HG02798 (cell line): ENCODE results near the gene CBR3.

Experiments
- ATAC-seq: cut with Tn5 transposase; IDR thresholded peaks from one replicate; pipeline ENCODE4 v1.9.1; 2021; ENCODE audit warnings: mild to moderate bottlenecking; ENCODE audit not compliant: unreplicated experiment, poor library complexity

CBR3 gene

GRCh38 chr21:36149788-36150711 is 15.2 kb downstream of the CBR3 start:
- no peak for ATAC-seq

DNA sequence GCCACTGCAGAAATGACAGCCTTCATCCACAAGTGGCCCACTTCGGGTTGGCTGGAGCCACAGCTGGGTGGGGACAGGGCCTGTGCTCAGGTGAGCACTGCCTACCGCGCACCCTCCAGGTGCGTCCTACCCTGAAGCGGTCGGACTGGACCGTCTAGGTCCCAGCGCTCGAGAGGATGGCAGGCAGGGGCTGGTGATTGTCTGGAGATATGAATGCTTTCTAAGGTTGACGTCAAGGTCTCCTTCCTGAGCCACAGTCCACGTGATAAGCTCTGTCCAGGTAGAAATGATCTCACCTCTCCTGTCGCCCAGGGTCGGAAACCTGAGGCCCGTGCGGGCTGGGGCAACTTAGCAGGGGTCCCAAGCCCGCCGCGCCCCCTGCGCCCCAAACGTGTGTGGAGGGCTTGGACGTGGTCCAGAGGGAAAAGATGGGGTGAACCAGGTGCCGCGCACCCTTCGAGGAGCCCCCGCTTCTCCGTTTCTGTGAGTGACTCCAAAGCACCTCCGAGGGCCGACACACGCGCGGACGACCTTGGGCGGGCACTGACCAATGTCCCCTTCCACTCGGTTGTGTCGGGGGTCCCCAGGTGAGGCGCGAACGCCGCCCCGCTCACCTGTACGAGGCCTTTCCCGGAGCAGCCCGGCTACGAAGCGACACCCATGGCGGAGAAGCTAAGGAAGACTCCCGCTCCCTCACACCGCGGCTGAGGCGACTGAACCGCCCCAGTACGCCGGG is 20.9 kb downstream of the CBR3 start:
- ATAC-seq, result no peak

DNA sequence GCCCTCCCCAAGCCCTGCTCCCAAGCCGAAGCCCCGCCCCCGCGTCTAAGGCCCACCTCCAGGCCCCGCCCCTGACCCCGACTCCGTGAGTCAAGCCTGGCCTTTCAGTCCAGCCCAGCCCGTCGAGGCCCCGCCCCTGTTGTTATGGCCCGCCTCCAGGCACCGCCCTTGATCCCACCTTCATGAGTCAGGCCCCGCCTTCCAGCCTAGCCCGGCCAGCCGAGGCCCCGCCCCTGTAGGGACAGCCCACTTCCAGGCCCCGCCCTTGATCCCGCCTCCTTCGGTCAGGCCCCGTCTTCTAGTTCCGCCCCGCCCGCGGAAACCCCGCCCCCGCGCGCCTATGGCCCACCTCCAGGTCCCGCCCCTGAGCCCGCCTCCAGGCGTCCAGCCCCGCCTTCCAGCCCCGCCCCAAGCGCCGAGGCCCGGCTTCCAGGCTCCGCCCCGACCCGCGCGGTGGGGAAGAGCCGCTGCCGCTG is 21.5 kb downstream of the CBR3 start:
- ATAC-seq, result peak; percentile 91

DNA sequence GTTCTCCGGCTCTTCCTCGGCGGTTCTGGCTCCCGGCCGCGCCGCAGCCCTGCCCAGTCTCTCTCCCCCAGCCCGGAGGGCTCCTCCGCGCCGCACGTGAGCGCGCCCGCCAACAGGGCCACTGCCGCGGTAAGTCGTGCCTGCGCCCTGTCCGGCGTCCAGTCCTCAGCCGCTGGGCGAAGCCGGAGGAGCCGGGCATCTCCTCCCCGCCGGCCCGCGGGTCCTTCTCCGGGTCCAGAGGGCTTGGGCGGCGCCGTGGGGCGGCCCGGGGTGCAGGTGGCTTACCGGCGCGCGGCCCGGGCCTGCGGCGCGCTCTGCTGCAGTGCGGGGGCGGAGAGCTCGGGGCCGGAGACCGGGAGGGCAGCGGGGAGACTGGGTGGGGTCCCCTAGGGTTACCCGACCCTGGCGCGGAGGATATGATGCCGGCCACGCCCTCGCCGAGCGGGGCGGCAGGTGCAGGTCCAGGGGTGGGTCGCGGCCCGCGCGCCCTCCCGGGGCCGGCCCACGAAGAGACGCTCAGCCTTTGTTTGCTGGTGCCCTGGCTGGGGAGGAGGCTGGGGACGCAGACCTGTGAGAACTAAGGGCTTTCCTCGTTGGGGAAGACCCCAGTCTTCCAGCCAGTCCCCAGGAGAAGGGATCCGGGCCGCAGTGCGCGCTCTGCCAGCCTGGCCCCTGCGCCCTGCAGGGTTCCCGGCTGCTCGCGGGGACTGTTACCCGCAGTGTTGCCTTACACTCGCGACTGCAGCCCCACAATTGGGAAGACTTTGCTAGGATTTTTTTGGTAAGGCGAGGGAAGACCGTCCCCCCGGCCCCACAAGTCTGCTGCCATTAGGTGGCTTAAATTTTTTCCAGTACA is 22.2 kb downstream of the CBR3 start, which contains the start of gene DOP1B:
Gene DOP1B (plus strand): TSS at position 10 of the 856 bp plus-strand sequence. CDS start 7,910 bp downstream, outside the sequence.
- peak; percentile 19 for ATAC-seq

DNA sequence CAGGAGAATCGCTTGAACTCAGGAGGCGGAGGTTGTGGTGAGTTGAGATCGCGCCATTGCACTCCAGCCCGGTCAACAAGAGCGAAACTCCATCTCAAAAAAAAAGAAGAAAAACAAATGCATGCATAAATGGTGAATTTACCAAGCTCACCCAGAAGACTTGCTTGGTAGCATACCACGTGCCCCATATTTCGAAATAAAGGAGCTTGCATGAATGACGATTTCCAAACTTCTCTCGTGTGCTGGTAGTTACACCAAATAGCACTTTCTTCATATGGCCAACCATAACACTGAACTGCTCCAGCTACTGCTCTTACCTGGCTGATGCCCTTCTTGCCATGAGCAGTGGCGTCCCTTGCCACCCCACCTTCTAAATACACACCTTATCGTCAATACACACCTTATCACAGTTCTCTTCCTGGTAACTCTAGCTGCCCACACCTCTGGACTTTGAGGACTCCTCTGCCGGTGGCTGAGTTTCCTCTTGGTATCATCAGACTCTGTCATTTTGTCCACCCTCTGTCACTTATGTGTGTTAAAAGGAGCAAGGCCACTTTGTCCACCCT is 24.6 kb downstream of the CBR3 start:
- no peak for ATAC-seq

GRCh38 chr21:36160850-36161178 is 25.9 kb downstream of the CBR3 start:
- no peak for ATAC-seq

- no peak for ATAC-seq
Observed at GRCh38 chr21:36162631-36163030, 27.8 kb downstream of the CBR3 start.

DNA sequence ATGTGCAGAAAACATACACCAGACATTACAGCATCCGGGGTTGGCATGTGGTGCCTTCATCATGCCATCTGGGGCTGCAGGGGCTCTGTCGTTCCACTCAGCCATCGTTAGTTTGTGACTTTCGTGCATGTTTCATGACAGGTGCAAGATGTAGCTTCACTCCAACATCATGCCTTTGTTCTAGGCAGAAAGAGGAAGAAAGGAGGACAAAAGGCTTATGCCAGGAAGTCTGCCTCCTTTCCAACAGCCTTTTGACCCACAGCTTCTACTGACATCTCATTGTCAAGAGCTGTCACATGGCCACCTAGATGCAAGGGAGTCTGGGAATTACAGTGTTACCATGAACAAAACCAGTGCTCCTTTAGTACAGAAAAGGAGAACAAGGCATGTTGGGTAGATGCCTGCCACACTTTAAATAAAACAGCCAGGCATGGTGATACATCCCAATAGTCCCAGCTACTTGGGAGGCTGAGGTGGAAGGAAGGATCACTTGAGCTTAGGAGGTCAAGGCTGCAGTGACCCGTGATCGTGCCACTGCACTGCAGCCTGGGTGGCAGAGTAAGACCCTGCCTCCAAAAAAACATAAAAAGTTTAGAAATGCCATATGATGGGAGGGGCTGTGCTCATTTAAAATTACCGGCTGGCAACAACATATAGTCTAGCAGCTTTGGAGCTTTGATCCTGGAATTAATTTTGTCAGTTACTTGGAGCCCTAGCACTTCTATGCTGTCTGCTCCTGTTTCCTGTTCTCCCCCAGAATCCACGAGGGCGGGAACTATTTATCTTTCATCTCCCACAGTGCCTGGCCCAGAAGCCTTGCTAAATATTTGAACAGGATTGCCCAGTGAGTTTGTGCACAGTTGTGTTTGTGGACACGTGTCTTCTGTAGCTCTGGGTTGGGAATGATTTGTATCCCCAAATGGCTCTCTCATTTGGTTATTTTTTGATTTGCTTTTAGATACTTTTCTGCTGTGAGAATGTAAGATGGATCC is 29.2 kb downstream of the CBR3 start:
- ATAC-seq, result no peak

DNA sequence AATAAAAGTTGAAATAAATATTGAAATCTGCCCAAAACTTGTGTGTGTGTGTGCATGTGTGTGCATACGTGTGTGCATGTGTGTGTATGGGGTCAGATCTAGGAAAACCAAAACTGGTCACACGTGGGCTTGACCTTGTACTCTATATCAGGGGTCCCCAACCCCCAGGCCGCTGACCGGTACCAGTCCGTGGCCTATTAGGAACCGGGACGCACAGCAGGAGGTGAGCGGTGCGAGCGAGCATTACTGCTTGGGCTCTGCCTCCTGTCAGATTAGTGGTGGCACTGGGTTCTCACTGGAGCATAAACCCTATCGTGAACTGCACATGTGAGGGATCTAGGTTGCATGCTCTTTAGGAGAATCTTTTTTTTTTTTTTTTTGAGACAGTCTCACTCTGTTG is 30.5 kb downstream of the CBR3 start:
- ATAC-seq, result no peak

DNA sequence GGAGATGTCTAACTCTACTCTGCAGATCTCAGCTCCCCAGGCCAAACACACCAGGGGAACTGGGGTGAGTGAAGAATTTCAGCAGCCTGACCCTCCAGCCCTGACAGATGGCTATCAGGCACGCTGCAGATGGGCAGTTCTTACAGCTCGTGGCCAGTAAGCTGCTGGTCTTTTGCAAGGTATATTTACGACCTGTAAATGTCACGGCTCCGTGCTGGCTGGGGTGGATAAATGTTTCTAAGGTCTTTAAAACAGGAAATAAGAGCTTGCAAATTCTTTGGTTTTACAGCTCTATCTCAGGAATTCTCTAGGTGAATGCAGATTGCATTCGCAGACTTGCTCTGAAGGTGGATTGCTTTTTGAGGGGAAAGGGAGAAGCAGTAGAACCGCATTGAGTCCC is 31.8 kb downstream of the CBR3 start:
- ATAC-seq, result no peak

GRCh38 chr21:36167541-36167940 is 32.7 kb downstream of the CBR3 start:
- ATAC-seq, result no peak

DNA sequence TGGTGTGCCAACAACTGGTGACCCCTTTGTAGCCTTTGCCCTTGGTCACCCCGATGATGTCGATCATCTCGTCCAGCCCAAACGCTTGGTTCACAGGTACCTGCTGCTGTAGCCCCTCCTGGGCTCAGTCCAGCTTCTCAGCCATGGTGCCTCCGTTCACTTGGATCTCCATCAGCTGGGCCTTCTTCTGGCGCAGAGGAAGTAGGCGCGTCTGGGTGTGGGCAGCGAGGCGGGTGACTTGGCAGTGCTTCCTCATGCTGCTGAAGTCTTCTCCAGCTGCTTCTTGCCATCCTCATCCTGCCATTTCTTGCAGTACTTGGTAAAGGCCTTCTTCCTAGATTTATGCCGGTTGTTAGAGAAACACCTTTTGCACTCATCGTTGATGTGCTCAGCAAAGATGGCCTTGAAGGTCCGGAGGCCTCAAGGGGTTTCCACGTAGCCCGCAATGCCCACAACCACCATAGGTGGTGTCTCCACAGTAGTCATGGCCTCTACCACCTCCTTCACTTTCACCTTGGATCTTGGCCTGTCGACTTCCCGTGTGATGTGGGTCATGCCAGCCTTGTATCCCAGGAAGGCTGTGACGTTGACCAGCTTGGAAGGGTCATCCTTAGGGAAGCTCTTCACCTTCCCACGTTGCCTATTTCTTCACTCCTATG is 34.7 kb downstream of the CBR3 start:
- ATAC-seq, result no peak

- no peak for ATAC-seq
Observed at GRCh38 chr21:36170823-36171222, 35.9 kb downstream of the CBR3 start.

GRCh38 chr21:36171336-36171735 is 36.5 kb downstream of the CBR3 start:
- no peak for ATAC-seq

DNA sequence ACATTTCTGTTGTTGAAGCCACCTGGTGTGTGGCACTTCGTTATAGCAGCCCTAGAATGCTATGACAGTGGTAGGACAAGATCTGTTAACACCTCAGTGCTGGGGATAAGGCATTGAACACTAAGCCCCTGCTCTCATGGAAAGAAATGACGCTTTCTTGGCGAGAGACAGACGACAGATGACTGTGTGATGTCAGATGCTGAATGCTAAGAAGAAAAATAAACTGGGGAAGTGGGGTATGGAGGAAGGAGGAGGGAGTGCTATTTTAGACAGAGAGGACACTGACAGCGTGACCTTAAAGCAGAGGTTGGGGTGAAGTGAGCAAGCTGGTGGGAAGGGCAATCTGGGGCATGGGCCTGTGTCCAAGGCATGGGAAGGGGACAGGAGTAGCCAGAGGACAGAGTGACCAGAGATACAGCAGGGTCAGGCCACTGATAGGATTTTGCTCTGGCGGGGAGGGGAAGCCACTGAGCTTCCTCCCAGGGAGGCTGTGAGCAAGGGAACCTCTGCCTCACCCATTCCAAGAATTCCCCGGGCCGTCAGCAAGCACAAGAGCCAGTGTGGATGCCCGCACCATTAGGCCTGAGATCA is 37.0 kb downstream of the CBR3 start:
- no peak for ATAC-seq

DNA sequence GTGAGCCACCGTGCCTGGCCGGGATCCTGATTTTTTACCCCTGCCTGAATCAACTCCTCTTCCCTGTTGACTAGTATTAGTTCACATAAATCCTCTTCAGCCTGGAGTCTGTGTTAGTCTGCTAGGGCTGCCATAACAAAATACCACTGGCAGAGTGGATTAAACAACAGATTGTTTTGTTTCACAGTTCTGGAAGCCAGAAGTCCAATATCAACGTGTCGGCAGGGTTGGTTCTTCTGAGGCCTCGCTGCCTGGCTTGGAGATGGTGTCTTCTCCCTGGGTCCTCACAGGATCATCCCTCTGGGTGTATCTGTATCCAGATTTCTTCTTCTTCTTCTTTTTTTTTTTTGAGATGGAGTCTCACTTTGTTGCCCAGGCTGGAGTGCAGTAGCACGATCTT is 39.9 kb downstream of the CBR3 start:
- ATAC-seq, result no peak

DNA sequence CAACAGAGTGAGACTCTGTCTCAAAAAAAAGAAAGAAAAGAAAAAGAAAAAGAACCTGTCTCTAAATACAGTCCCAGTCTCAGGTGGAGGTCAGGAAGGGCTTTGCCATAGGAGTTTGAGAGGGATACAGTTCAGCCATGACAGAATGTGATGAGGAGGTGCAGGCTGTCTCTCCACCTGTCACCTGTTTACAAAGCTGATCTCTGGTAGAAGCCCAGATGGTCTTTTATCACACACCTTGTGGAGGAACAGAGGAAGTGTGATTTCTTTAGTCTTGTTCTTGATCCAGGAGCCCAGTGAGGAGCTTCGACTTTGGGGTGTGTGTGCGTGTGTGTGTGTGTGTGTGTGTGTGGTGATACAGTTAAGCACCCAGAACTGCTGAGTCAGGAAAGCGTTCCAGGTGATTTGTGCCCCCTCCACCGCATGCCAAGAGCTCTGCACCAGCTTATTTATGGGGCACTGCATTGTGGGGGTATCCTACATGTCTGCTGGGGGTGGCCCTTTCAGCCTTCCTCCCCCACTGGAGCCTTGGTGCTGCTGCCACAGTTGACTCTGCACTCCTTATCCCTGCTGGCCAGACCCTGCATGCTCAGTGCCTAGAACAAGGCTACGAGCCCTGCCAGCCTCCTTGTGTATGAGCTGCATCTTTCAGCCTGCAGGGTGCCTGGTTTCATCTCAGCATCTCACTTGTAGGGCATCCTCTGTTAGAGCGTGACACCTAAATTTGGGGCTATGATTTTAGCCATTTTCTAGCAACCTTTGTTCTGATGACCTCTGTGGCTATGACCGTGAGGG is 41.1 kb downstream of the CBR3 start:
- ATAC-seq, result no peak
